Body of pancreas (tissue), 4 donors: ENCODE results near the gene SELENOH. TPM values are rescaled to one million over a fixed set of nuclear protein-coding genes. Genes with fewer than 3 reads are reported as not detected.
A peak's percentile ranks its signal among the peaks of the same experiment; 100 is the strongest.

Source experiments
- ATAC-seq: fragments of 150-250 bp; one replicate; pipeline ENCODE4 v1.9.1; 2016
- DNase-seq, 4 donors: peaks; one replicate each; pipeline ENCODE4 v3.0.0-alpha.2; 2019
- H3K27ac ChIP-seq, 4 donors: fragments of 200-600 bp; sonication (generic); 1 replicate in 3 of 4; 2 replicates in 1 of 4; pipeline versions ENCODE4 v1.5.1 to v1.6.1; 2016 to 2019; ENCODE audit warnings: mild to moderate bottlenecking in 1 of 4, mixed read lengths in 1 of 4, moderate library complexity in 1 of 4
- H3K27me3 ChIP-seq, 2 donors: fragments of 200-600 bp; sonication (generic); one replicate each; pipeline ENCODE4 v1.6.0; 2016; ENCODE audit warnings: mild to moderate bottlenecking in 1 of 2
- H3K36me3 ChIP-seq, 2 donors: fragments of 200-600 bp; sonication (generic); replicated peaks in 1 of 2; 2 replicates each; pipeline ENCODE4 v1.5.1; 2016; ENCODE audit warnings: low read depth in 2 of 2; ENCODE audit not compliant: insufficient read depth in 1 of 2
- H3K4me1 ChIP-seq: fragments of 200-600 bp; sonication (generic); one replicate; pipeline ENCODE4 v1.6.0; 2016
- H3K4me3 ChIP-seq, 2 donors: fragments of 200-600 bp; sonication (generic); 1 replicate in 1 of 2; 2 replicates in 1 of 2; pipeline ENCODE4 v1.5.1; 2016 to 2019
- H3K9me3 ChIP-seq, 3 donors: fragments of 200-600 bp; sonication (generic); 1 replicate in 2 of 3; 2 replicates in 1 of 3; pipeline ENCODE4 v1.5.1; 2016
- POLR2A ChIP-seq, 3 donors: fragments of 450-650 bp; IDR thresholded peaks; one replicate each; pipeline ENCODE4 v1.6.1; 2016; ENCODE audit warnings: antibody characterized with exemption in 3 of 3, mild to moderate bottlenecking in 2 of 3
- WGBS, 2 donors: methylation state at CpG; one replicate each; pipeline ENCODE4 v1.1.5; 2017; 5-methylcytosine and 5-hydroxymethylcytosine counted together
- intact Hi-C: fragments of 100-400 bp; cut with DNase I; formaldehyde crosslinking; loops from one replicate; pipeline ENCODE4 v1.15.1; 2023
- total RNA-seq, 2 donors: library from RNA; depleted of rRNA; stranded (reverse); fragments of >200 nt; gene quantifications; one replicate each; pipeline ENCODE4 v1.1.0, GENCODE V29; 2016
- TF ChIP-seq, protein P1 (sequence below), 7 experiments: fragments of 450-650 bp in 4 of 7; fragments of 200-600 bp in 3 of 7; sonication (generic) in 3 of 7; IDR thresholded peaks; one replicate each; pipeline ENCODE4 v1.5.1; 2016 to 2019; ENCODE audit warnings: antibody characterized with exemption in 7 of 7

Gene SELENOH, protein sequence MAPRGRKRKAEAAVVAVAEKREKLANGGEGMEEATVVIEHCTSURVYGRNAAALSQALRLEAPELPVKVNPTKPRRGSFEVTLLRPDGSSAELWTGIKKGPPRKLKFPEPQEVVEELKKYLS
- 100 to 1,000 TPM in 1 of 2 donors, 10 to 100 TPM in 1; 86.1 to 157 TPM for total RNA-seq

DNA sequence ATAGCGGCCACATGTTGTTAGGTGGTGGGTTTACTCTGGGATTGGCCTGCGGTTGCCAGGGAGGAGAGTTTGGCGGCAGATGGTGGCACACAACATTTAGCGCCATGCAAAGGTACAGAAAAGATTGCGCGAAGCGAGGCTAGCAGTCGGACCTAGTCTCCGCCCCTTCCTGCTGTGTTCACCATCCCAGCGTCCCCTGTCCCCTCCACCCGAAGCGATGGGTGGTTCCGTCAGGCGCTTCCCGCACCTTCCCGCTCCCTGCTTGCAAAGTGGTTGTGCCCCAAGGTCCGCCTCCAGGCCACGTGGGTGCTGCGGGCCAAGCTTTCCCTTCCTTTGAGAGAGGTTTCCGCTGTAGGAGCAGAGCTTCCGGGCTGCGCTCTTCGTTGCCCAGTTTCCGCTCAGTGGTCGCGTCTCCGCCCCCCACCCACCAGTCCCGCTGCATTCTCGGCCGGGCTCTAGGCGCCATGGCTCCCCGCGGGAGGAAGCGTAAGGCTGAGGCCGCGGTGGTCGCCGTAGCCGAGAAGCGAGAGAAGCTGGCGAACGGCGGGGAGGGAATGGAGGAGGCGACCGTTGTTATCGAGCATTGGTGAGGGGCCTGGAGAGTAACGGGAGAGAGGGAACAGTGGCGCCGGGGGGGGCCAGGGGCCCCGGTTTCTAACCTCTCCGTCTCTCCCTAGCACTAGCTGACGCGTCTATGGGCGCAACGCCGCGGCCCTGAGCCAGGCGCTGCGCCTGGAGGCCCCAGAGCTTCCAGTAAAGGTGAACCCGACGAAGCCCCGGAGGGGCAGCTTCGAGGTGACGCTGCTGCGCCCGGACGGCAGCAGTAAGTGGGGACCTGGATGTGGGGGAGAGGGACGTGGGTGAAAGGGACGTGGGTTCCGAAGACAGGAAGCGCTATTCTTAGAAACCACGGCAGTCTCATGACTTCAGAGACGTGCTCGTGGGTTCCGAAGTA is at the start of gene SELENOH:
SELENOH (plus strand) TSS at position 360 of the 955 bp plus-strand sequence; CDS start at position 465, 105 bp downstream.
- Histone ChIP-seq H3K36me3 (no peaks in the 10 kb centered on the region), H3K27me3 (no peaks in the 10 kb centered on the region), H3K4me3 (peak within 1 kb of the TSS; percentile 81 to 91), H3K27ac (peak within 1 kb of the TSS; percentile 66 to 94 (median 76)), H3K9me3 (no peaks in the 10 kb centered on the region), H3K4me1 (peaks cover 16% of the 10 kb centered on the region)
- ATAC-seq, result peak; percentile 100
- DNase-seq, result peak; percentile 96 to 98 (median 96)
- intact Hi-C loops, result no loop called here
- peak; percentile 78 to 94 (median 94) for TF ChIP-seq POLR2A (IDR thresholded peaks at IDR 0.05)
- TF ChIP-seq, protein P1, sequence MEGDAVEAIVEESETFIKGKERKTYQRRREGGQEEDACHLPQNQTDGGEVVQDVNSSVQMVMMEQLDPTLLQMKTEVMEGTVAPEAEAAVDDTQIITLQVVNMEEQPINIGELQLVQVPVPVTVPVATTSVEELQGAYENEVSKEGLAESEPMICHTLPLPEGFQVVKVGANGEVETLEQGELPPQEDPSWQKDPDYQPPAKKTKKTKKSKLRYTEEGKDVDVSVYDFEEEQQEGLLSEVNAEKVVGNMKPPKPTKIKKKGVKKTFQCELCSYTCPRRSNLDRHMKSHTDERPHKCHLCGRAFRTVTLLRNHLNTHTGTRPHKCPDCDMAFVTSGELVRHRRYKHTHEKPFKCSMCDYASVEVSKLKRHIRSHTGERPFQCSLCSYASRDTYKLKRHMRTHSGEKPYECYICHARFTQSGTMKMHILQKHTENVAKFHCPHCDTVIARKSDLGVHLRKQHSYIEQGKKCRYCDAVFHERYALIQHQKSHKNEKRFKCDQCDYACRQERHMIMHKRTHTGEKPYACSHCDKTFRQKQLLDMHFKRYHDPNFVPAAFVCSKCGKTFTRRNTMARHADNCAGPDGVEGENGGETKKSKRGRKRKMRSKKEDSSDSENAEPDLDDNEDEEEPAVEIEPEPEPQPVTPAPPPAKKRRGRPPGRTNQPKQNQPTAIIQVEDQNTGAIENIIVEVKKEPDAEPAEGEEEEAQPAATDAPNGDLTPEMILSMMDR (IDR thresholded peaks at IDR 0.05), result peak in 1 of 7 experiments; percentile 18
- 1 to 2% methylated on average over 34 to 75 of the region's 75 CpGs for WGBS, 2 donors

DNA sequence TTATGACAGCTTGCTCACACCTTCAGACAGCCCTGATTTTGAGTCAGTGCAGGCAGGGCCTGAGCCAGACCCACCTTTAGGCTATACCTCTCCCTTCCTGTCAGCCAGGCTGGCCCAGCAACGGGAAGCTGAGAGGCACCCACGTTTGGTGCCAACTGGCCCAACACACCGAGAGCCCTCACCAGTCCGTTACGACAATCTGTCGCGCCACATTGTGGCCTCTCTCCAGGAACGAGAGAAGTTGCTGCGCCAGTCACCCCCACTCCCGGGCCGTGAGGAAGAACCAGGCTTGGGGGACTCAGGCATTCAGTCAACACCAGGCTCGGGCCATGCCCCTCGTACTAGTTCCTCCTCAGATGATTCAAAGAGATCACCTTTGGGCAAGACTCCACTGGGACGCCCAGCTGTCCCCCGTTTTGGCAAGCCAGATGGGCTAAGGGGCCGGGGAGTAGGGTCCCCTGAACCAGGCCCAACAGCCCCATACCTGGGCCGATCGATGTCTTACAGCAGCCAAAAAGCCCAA is 42.4 kb upstream of the SELENOH start:
- WGBS, 2 donors, result 87 to 88% methylated on average over 5 to 18 of the region's 18 CpGs
- no peak overlapping the region for H3K4me3 ChIP-seq
- DNase-seq, result no peak
- no peak for ATAC-seq
- H3K27me3 ChIP-seq, result no peaks in the 10 kb centered on the region
- no peak overlapping the region for H3K27ac ChIP-seq
- TF ChIP-seq, protein P1 (IDR thresholded peaks at IDR 0.05), result no peak
- TF ChIP-seq POLR2A (IDR thresholded peaks at IDR 0.05), result no peak
- no peaks in the 10 kb centered on the region for H3K9me3 ChIP-seq
- intact Hi-C loops, result no loop called here
- H3K36me3 ChIP-seq, result peaks cover 15 to 60% of the 10 kb centered on the region in 2 donors
- no peaks in the 10 kb centered on the region for H3K4me1 ChIP-seq

DNA sequence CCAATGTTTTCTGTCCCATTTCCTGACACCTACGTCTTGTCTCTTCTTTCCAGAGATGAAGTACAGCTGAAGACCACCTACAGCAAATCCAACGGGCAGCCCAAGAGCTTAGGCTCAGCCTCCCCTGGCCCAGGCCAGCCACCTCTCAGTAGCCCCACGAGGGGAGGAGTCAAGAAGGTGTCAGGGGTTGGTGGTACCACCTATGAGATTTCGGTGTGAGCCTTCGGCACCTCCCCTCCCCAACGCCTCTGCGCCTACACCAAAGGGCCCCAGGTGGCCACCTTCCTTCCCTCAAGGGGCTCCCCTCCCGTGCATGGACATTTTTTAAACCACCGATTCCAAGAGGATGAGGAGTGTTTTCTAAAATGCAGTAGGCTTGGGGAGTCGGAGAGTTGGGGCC is 41.5 kb upstream of the SELENOH start:
- ATAC-seq (no peak), DNase-seq (no peak)
- TF ChIP-seq POLR2A (IDR thresholded peaks at IDR 0.05), result no peak
- TF ChIP-seq, protein P1 (IDR thresholded peaks at IDR 0.05), result no peak
- H3K4me3 ChIP-seq, result no peak overlapping the region
- peaks cover 10 to 57% of the 10 kb centered on the region in 2 donors for H3K36me3 ChIP-seq
- no peaks in the 10 kb centered on the region for H3K4me1 ChIP-seq
- 83 to 85% methylated on average over 10 of the region's 10 CpGs for WGBS, 2 donors
- no peak overlapping the region for H3K27ac ChIP-seq
- H3K9me3 ChIP-seq, result no peaks in the 10 kb centered on the region
- intact Hi-C loops, result no loop called here
- no peaks in the 10 kb centered on the region for H3K27me3 ChIP-seq

DNA sequence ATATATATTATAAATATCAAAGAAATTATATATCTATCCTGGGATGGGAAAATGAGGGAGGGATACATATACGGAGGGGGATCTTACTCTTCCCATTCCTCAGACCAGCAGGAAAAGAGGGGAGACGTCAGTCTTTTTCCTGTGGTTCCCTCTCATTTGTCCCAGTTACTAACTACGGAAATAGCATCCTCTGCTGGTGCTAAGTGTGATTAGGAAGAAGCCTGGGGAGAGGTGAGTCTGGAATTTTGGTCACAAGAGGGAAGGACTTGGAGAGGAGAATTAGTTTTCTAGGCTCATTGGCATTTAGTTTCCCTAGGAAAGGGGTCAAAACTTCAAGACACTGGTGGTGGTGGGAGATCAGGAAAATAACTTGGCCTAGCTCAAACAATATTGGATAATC is 40.9 kb upstream of the SELENOH start:
- no peak for DNase-seq
- Histone ChIP-seq H3K4me3 (no peak overlapping the region), H3K27ac (no peak overlapping the region), H3K36me3 (peaks cover 10 to 55% of the 10 kb centered on the region in 2 donors), H3K4me1 (no peaks in the 10 kb centered on the region), H3K27me3 (no peaks in the 10 kb centered on the region), H3K9me3 (no peaks in the 10 kb centered on the region)
- TF ChIP-seq POLR2A (IDR thresholded peaks at IDR 0.05), result no peak
- TF ChIP-seq, protein P1 (IDR thresholded peaks at IDR 0.05), result no peak
- 72 to 76% methylated on average over 3 of the region's 3 CpGs for WGBS, 2 donors
- intact Hi-C loops, result no loop called here
- no peak for ATAC-seq
